Kidney (tissue), 14 donors: ENCODE results near the gene ZNF653. TPM values are rescaled to one million over a fixed set of nuclear protein-coding genes. Genes with fewer than 3 reads are reported as not detected.
A peak's percentile ranks its signal among the peaks of the same experiment; 100 is the strongest.

Experiments used
- DNase-seq, 5 donors: peaks; one replicate each; pipeline ENCODE4 v3.0.0-alpha.2; 2013 to 2020
- FAIRE-seq: peaks from 2 replicates; lab custom pipeline; 2012; peaks lifted over from hg19 to GRCh38; lab: Jason Lieb, UNC
- H3K27ac ChIP-seq, 2 donors: one replicate each; pipeline ENCODE4 v1.7.0; 2013; ENCODE audit warnings: low read depth in 2 of 2, low read length in 2 of 2, inconsistent platforms in 1 of 2
- H3K27me3 ChIP-seq: one replicate; pipeline ENCODE4 v1.7.1; 2013; ENCODE audit warnings: low read length, inconsistent platforms; ENCODE audit not compliant: control insufficient read depth, insufficient read depth
- H3K36me3 ChIP-seq, 3 donors: one replicate each; pipeline versions ENCODE4 v1.7.0 to v1.7.1; 2013; ENCODE audit warnings: low read length in 3 of 3, control low read depth in 1 of 3, inconsistent platforms in 1 of 3; ENCODE audit not compliant: insufficient read depth in 3 of 3, control insufficient read depth in 2 of 3
- H3K4me1 ChIP-seq, 3 donors: one replicate each; pipeline versions ENCODE4 v1.7.0 to v1.7.1; 2013; ENCODE audit warnings: low read length in 3 of 3, inconsistent platforms in 1 of 3, low read depth in 1 of 3; ENCODE audit not compliant: control insufficient read depth in 2 of 3, insufficient read depth in 2 of 3
- H3K4me3 ChIP-seq, 3 donors: one replicate each; pipeline versions ENCODE4 v1.7.0 to v1.8.1; 2013; ENCODE audit warnings: low read length in 3 of 3, control low read depth in 1 of 3, inconsistent platforms in 1 of 3
- H3K9ac ChIP-seq, 3 donors: one replicate each; pipeline versions ENCODE4 v1.7.0 to v1.7.1; 2013; ENCODE audit warnings: low read length in 3 of 3, control low read depth in 1 of 3, inconsistent platforms in 1 of 3
- H3K9me3 ChIP-seq, 3 donors: one replicate each; pipeline versions ENCODE4 v1.7.0 to v1.7.1; 2013; ENCODE audit warnings: low read length in 3 of 3, control low read depth in 1 of 3, inconsistent platforms in 1 of 3; ENCODE audit not compliant: control insufficient read depth in 2 of 3, insufficient read depth in 1 of 3
- intact Hi-C: fragments of 100-400 bp; cut with DNase I; formaldehyde crosslinking; loops from one replicate; pipeline ENCODE4 v1.11.1; 2022
- polyA plus RNA-seq: library from polyadenylated mRNA; stranded (reverse); fragments of 350-450 nt; fragmentation: Illumina TruSeq; extraction: RNeasy Lipid Tissue Mini Kit (QIAGEN cat#74804); gene quantifications from one replicate; pipeline ENCODE4 v1.2.3, GENCODE V29; 2014; ENCODE audit warnings: low read depth, low replicate concordance; ENCODE audit not compliant: insufficient read depth
- total RNA-seq: library from RNA; stranded (reverse); fragmentation: NEBNext Ultra II Directional; extraction: Animal tissue kit (Norgen Biotek cat#: 25700); gene quantifications from one replicate; pipeline ENCODE4 v1.2.1, GENCODE V29; 2021
- TF ChIP-seq, protein P1 (sequence below): IDR thresholded peaks from 3 replicates; pipeline ENCODE4 v1.5.1; 2012; ENCODE audit warnings: mild to moderate bottlenecking, moderate library complexity, borderline replicate concordance; ENCODE audit not compliant: insufficient read depth; ENCODE audit errors: extremely low read depth
- donor health status: control.
- donor health status: control.
- donor health status: control.
- donor health status: control.
- donor health status: control.
- donor health status: DM: yes; HTN: yes; CAD: no.
- donor health status: Normal renal cell carcinoma (clear cell type).

The ZNF653 gene
- total and polyA plus RNA-seq, 2 donors from 2014 or later = 10.8 to 11.5 TPM

DNA sequence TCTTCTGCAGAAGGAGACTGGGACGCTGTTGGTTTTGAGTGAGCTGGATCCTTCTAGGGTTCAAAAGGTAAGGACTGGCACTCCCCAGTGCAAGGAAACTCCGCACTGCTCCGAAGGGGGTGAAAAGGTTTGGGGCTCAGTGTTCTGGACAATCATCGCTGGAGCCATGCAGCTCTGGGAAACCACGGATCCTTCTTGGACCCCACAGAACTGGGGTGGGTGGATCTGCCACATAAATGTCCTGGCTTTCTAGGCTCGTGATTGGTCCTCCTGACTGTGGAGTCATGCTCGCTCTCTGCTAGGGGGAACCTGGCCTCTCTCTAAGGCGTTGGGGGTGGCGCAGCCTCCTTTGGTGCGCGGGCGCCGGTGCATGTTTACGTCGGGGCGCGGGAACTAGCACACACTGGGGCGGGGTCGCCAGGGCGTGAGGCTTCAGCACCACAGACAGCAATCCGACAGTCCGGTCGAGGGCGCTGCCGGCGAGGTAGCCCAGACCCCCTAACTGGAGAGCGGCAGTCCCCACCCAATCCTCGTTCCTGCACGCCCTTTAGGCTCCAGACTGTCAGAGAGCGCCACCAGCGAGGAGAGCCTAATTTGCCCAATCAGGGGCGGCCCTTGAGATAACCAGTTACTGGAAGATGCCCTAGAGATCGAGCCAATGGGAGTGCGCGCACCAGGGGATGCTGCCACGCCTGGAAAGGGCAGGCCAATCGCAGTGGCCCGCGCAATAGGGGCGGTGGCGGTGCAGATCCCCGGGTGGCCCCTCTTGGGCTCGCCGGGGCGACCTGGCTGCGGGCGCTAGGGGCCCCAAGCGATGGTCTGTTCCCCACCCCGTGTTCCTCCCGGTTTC lies 23.9 kb downstream of the ZNF653 start:
- FAIRE-seq = no peak

DNA sequence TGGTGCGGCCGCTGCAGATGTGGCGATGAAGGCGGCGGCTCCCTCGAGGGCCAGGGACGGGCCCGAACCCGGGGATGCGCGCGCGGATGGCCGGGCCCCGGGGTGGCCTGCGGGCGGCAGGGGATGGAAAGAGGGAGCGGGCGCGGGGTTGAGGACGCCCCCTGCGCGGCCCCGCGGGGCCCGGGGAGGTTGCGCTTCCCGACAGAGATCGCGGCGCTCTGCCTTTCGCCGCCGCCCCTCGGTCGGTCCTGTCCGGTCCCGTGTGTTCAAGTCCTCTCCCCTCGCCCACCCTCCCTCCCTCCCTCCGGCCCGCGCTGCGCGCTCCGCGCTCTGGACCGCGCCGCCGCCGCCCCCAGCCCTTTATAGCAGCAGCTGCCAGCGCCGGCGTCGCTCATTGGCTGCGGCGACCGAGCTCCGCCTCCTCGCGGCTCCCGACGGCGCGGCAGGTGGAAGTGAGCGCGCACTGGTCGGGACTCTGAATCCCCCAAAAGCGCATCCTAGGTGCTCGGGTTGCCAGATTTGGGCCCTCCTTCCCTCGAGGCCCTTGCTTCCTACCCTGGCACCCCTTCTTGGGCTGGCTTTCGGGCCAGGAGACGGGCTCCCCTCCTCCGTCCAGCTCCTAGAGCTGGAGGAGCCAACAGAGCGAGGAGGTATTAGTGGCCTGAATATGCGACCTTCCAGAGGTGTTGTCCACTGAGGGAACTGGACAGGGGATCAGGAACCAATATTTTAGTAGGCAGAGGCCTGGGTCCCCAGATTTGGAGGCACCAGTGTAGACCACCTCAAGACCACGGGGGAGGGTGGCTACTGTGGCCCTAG lies 24.7 kb downstream of the ZNF653 start, which contains the start of gene ELAVL3:
ELAVL3 (minus strand) TSS at position 332 of the 819 bp plus-strand sequence. CDS start 438 bp downstream, outside the sequence.
- intact Hi-C loops = loop anchor here (10.0 kb wide), 1 partner anchor 446 kb away; no protein-coding TSS in a partner anchor
- H3K4me3 ChIP-seq = no peak within 1 kb of the TSS
- no peaks in the 10 kb centered on the region for H3K36me3 ChIP-seq
- no peak within 1 kb of the TSS for H3K27ac ChIP-seq
- H3K9ac ChIP-seq = no peak within 1 kb of the TSS
- peaks cover 11% of the 10 kb centered on the region for H3K27me3 ChIP-seq
- FAIRE-seq = no peak
- TF ChIP-seq, protein P1, sequence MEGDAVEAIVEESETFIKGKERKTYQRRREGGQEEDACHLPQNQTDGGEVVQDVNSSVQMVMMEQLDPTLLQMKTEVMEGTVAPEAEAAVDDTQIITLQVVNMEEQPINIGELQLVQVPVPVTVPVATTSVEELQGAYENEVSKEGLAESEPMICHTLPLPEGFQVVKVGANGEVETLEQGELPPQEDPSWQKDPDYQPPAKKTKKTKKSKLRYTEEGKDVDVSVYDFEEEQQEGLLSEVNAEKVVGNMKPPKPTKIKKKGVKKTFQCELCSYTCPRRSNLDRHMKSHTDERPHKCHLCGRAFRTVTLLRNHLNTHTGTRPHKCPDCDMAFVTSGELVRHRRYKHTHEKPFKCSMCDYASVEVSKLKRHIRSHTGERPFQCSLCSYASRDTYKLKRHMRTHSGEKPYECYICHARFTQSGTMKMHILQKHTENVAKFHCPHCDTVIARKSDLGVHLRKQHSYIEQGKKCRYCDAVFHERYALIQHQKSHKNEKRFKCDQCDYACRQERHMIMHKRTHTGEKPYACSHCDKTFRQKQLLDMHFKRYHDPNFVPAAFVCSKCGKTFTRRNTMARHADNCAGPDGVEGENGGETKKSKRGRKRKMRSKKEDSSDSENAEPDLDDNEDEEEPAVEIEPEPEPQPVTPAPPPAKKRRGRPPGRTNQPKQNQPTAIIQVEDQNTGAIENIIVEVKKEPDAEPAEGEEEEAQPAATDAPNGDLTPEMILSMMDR = no peak
- peaks cover 0 to 6% (median 0%) of the 10 kb centered on the region in 3 donors for H3K4me1 ChIP-seq
- no peaks in the 10 kb centered on the region for H3K9me3 ChIP-seq
- peak in 3 of 5 donors; percentile 21 to 71 (median 48) for DNase-seq

More for the DNA sequence above, 23.9 kb downstream of the ZNF653 start:
- Histone ChIP-seq H3K36me3 (no peaks in the 10 kb centered on the region), H3K4me3 (no peak overlapping the region), H3K9me3 (no peaks in the 10 kb centered on the region), H3K27ac (no peak overlapping the region), H3K27me3 (peaks cover 11% of the 10 kb centered on the region), H3K4me1 (peaks cover 0 to 6% (median 0%) of the 10 kb centered on the region in 3 donors), H3K9ac (no peak overlapping the region)
- intact Hi-C loops = loop anchor here (10.0 kb wide), 1 partner anchor 447 kb away; no protein-coding TSS in a partner anchor
- TF ChIP-seq, protein P1 = no peak
- DNase-seq = peak; percentile 73 to 93 (median 82)

DNA sequence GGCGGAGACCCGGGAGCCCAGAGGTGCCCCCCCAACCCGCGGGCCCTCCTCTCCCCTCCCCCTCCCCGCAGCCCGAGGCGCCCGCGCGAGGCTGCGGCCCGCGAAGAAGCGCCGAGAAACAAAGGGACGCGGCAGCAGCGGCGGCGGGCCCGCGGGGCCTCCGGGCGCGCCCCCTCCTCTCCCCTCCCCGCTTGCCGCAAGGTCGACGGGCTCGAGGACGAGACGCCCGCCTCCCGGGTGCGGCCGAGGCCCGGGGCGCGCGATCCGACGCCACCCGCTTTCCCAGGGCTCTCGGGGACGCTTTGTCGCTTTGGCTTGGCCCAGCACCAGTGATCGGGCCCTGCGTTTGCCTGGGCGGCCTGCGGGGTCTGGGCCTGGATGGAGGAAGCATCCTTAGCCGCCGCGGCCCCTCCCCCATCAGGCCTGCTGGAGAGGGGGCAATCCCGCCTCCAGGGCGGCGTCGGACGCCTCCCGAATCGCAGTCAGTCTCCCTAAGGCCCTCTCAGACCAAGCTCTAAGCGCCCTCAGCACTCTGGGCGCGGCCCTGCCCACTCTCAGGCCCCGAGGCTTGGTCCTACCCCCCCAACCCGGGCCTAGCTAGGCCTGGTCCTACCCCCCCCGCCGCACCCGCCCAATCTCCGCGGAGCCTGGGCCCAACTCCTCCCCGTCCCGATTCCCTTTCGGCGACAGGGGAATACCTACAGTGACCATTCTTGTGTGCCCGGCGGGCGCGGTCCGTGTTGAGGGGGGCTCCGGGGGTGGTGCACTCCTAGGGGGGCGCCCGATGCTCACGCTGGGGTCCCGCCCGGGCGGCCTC lies 25.5 kb downstream of the ZNF653 start:
- H3K27me3 ChIP-seq = peaks cover 11% of the 10 kb centered on the region
- no peak overlapping the region for H3K4me3 ChIP-seq
- TF ChIP-seq, protein P1 = no peak
- FAIRE-seq (no peak), DNase-seq (peak in 1 of 5 donors; percentile 80)
- H3K27ac ChIP-seq = no peak overlapping the region
- no peaks in the 10 kb centered on the region for H3K9me3 ChIP-seq
- H3K4me1 ChIP-seq = peaks cover 0 to 6% (median 0%) of the 10 kb centered on the region in 3 donors
- intact Hi-C loops = loop anchor here (10.0 kb wide), 1 partner anchor 445 kb away; no protein-coding TSS in a partner anchor
- no peaks in the 10 kb centered on the region for H3K36me3 ChIP-seq
- no peak overlapping the region for H3K9ac ChIP-seq
